ENCODE measurements around the gene REST.

GRCh38 chr4:56953680-56954520, 46.2 kb downstream of the REST start:
- TF ChIP-seq, protein P1, sequence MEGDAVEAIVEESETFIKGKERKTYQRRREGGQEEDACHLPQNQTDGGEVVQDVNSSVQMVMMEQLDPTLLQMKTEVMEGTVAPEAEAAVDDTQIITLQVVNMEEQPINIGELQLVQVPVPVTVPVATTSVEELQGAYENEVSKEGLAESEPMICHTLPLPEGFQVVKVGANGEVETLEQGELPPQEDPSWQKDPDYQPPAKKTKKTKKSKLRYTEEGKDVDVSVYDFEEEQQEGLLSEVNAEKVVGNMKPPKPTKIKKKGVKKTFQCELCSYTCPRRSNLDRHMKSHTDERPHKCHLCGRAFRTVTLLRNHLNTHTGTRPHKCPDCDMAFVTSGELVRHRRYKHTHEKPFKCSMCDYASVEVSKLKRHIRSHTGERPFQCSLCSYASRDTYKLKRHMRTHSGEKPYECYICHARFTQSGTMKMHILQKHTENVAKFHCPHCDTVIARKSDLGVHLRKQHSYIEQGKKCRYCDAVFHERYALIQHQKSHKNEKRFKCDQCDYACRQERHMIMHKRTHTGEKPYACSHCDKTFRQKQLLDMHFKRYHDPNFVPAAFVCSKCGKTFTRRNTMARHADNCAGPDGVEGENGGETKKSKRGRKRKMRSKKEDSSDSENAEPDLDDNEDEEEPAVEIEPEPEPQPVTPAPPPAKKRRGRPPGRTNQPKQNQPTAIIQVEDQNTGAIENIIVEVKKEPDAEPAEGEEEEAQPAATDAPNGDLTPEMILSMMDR (IDR thresholded peaks at IDR 0.05), result no peak
- no peak for TF ChIP-seq POLR2A (IDR thresholded peaks at IDR 0.05)

Data from uterus (tissue), 2 donors.